ENCODE measurements around the gene PITRM1.
"Not testable (repeated sequence)": the region's sequence is repeated elsewhere in the genome, so short reads cannot be mapped to it uniquely, and the experiment has no call there.

PITRM1 gene

GRCh38 chr10:3192856-3193635 is 20.5 kb upstream of the PITRM1 start:
- DNase-seq (ENCODE audit: low spot score): no peak
- TF ChIP-seq CTCF (IDR thresholded peaks at IDR 0.05): peak; percentile 74
- Histone ChIP-seq H3K4me3 (peak overlapping the region; percentile 62), H3K27ac (peak overlapping the region in 1 of 2 donors; percentile 46)

GRCh38 chr10:3190817-3191216 is 18.2 kb upstream of the PITRM1 start:
- Histone ChIP-seq H3K27ac (no peak overlapping the region), H3K4me3 (no peak overlapping the region)
- no peak for DNase-seq (ENCODE audit: low spot score)
- TF ChIP-seq CTCF (IDR thresholded peaks at IDR 0.05): no peak

GRCh38 chr10:3187229-3187628 is 14.6 kb upstream of the PITRM1 start:
- H3K4me3 ChIP-seq; DNase-seq (ENCODE audit: low spot score); H3K27ac ChIP-seq: not testable (repeated sequence)

GRCh38 chr10:3186368-3186767 is 13.8 kb upstream of the PITRM1 start:
- TF ChIP-seq CTCF (IDR thresholded peaks at IDR 0.05): no peak
- Histone ChIP-seq H3K27ac (no peak overlapping the region), H3K4me3 (no peak overlapping the region)
- DNase-seq (ENCODE audit: low spot score): no peak

GRCh38 chr10:3185386-3185785 is 12.8 kb upstream of the PITRM1 start:
- no peak for TF ChIP-seq CTCF (IDR thresholded peaks at IDR 0.05)
- H3K4me3 ChIP-seq: no peak overlapping the region
- H3K27ac ChIP-seq: no peak overlapping the region
- no peak for DNase-seq (ENCODE audit: low spot score)

- DNase-seq (ENCODE audit: low spot score): no peak
- TF ChIP-seq CTCF (IDR thresholded peaks at IDR 0.05): no peak
- H3K27ac ChIP-seq: no peak overlapping the region
- no peak overlapping the region for H3K4me3 ChIP-seq
These were observed 7.9 kb upstream of the PITRM1 start for GRCh38 chr10:3180355-3181025.

GRCh38 chr10:3179174-3179573 is 6.6 kb upstream of the PITRM1 start:
- Histone ChIP-seq H3K27ac (no peak overlapping the region), H3K4me3 (no peak overlapping the region)
- TF ChIP-seq CTCF (IDR thresholded peaks at IDR 0.05): no peak
- DNase-seq (ENCODE audit: low spot score): no peak

Data from coronary artery (tissue), 2 donors.